Peyer's patch (tissue), 4 donors: ENCODE results near the gene TGM3. TPM values are rescaled to one million over a fixed set of nuclear protein-coding genes. Genes with fewer than 3 reads are reported as not detected.

Experiments
- DNase-seq, 3 donors: peaks; one replicate each; pipeline ENCODE4 v3.0.0-alpha.2; 2017 to 2019
- H3K27ac ChIP-seq, 4 donors: fragments of 200-600 bp; sonication (generic); one replicate each; pipeline ENCODE4 v1.5.1; 2016 to 2019
- H3K27me3 ChIP-seq, 2 donors: fragments of 200-600 bp; sonication (generic); one replicate each; pipeline ENCODE4 v1.5.1; 2019
- H3K36me3 ChIP-seq, 3 donors: fragments of 200-600 bp; sonication (generic); one replicate each; pipeline ENCODE4 v1.5.1; 2016 to 2019
- H3K4me1 ChIP-seq, 4 donors: fragments of 200-600 bp; sonication (generic); one replicate each; pipeline ENCODE4 v1.5.1; 2016 to 2019
- H3K4me3 ChIP-seq, 4 donors: fragments of 200-600 bp; sonication (generic); 1 replicate in 3 of 4; 2 replicates in 1 of 4; pipeline ENCODE4 v1.5.1; 2016 to 2019; ENCODE audit warnings: mild to moderate bottlenecking in 1 of 4
- H3K9me3 ChIP-seq, 4 donors: fragments of 200-600 bp; sonication (generic); one replicate each; pipeline ENCODE4 v1.5.1; 2016 to 2019; ENCODE audit warnings: mild to moderate bottlenecking in 1 of 4
- CTCF ChIP-seq, 6 experiments: fragments of 450-650 bp in 4 of 6; fragments of 200-600 bp in 2 of 6; sonication (generic) in 1 of 6; IDR thresholded peaks; one replicate each; pipeline ENCODE4 v1.5.1; 2017 to 2019; ENCODE audit warnings: antibody characterized with exemption in 6 of 6, mild to moderate bottlenecking in 3 of 6, moderate library complexity in 1 of 6
- POLR2A ChIP-seq, 2 donors: fragments of 450-650 bp; IDR thresholded peaks; one replicate each; pipeline ENCODE4 v1.5.1; 2017; ENCODE audit warnings: antibody characterized with exemption in 2 of 2, mild to moderate bottlenecking in 2 of 2, moderate library complexity in 2 of 2
- total RNA-seq, 4 donors: library from RNA; depleted of rRNA; stranded (reverse); fragments of >200 nt; gene quantifications; one replicate each; pipeline ENCODE4 v1.1.0, GENCODE V29; 2016

TGM3 gene
- total RNA-seq, 4 donors from 2014 or later = 0.40 TPM; not detected in 3

GRCh38 chr20:2279253-2279779, 16.5 kb upstream of the TGM3 start:
- H3K4me3 ChIP-seq = no peak overlapping the region
- H3K27me3 ChIP-seq = no peaks in the 10 kb centered on the region
- DNase-seq = no peak
- H3K4me1 ChIP-seq = no peaks in the 10 kb centered on the region
- no peaks in the 10 kb centered on the region for H3K9me3 ChIP-seq
- H3K27ac ChIP-seq = no peak overlapping the region
- no peak for TF ChIP-seq CTCF (IDR thresholded peaks at IDR 0.05)
- TF ChIP-seq POLR2A (IDR thresholded peaks at IDR 0.05) = no peak
- H3K36me3 ChIP-seq = no peaks in the 10 kb centered on the region

- H3K27ac ChIP-seq = no peak overlapping the region
- H3K9me3 ChIP-seq = no peaks in the 10 kb centered on the region
- no peaks in the 10 kb centered on the region for H3K4me1 ChIP-seq
- no peaks in the 10 kb centered on the region for H3K27me3 ChIP-seq
- H3K4me3 ChIP-seq = no peak overlapping the region
- H3K36me3 ChIP-seq = no peaks in the 10 kb centered on the region
- no peak for DNase-seq
- TF ChIP-seq POLR2A (IDR thresholded peaks at IDR 0.05) (no peak), CTCF (IDR thresholded peaks at IDR 0.05) (no peak)
Observed at GRCh38 chr20:2280082-2280481, 15.7 kb upstream of the TGM3 start.

- Histone ChIP-seq H3K27me3 (no peaks in the 10 kb centered on the region), H3K27ac (no peak overlapping the region), H3K36me3 (no peaks in the 10 kb centered on the region), H3K4me3 (no peak overlapping the region), H3K9me3 (no peaks in the 10 kb centered on the region), H3K4me1 (no peaks in the 10 kb centered on the region)
- peak in 1 of 3 donors; percentile 31 for DNase-seq
- TF ChIP-seq CTCF (IDR thresholded peaks at IDR 0.05) = no peak
- TF ChIP-seq POLR2A (IDR thresholded peaks at IDR 0.05) = no peak
Observed at GRCh38 chr20:2281563-2281962, 14.2 kb upstream of the TGM3 start.

GRCh38 chr20:2282181-2282580, 13.6 kb upstream of the TGM3 start:
- H3K27me3 ChIP-seq = no peaks in the 10 kb centered on the region
- TF ChIP-seq CTCF (IDR thresholded peaks at IDR 0.05) = no peak
- TF ChIP-seq POLR2A (IDR thresholded peaks at IDR 0.05) = no peak
- H3K4me1 ChIP-seq = no peaks in the 10 kb centered on the region
- no peak overlapping the region for H3K27ac ChIP-seq
- H3K4me3 ChIP-seq = no peak overlapping the region
- no peaks in the 10 kb centered on the region for H3K9me3 ChIP-seq
- no peaks in the 10 kb centered on the region for H3K36me3 ChIP-seq
- DNase-seq = no peak

- no peak overlapping the region for H3K4me3 ChIP-seq
- H3K9me3 ChIP-seq = no peaks in the 10 kb centered on the region
- no peaks in the 10 kb centered on the region for H3K36me3 ChIP-seq
- no peaks in the 10 kb centered on the region for H3K4me1 ChIP-seq
- H3K27me3 ChIP-seq = no peaks in the 10 kb centered on the region
- no peak for DNase-seq
- TF ChIP-seq POLR2A (IDR thresholded peaks at IDR 0.05) (no peak), CTCF (IDR thresholded peaks at IDR 0.05) (no peak)
- H3K27ac ChIP-seq = no peak overlapping the region
Observed at GRCh38 chr20:2283706-2284423, 11.9 kb upstream of the TGM3 start.
